Measurements from ENCODE around the gene CAMTA1.

CAMTA1 gene

DNA sequence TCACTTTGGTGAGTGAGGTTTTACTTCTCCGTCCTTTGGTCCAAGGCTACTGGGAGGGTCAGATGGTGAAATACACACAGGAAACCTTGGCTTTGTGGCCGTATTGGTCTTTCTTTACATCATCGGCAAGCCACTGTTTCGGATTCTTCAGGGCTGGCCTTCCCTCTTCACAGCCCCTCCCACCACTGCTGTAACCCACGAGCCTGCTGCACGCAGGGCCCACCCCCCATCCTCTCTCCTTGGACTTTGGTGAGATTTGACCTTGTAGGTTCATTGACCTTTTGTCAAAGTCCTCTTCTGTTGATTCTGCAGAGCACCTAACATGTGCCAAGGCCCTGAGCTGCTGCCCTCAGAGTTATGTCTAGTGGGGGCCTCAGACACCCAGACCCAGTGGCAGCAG, 328.6 kb downstream of the CAMTA1 start:
- TF ChIP-seq, protein P1, sequence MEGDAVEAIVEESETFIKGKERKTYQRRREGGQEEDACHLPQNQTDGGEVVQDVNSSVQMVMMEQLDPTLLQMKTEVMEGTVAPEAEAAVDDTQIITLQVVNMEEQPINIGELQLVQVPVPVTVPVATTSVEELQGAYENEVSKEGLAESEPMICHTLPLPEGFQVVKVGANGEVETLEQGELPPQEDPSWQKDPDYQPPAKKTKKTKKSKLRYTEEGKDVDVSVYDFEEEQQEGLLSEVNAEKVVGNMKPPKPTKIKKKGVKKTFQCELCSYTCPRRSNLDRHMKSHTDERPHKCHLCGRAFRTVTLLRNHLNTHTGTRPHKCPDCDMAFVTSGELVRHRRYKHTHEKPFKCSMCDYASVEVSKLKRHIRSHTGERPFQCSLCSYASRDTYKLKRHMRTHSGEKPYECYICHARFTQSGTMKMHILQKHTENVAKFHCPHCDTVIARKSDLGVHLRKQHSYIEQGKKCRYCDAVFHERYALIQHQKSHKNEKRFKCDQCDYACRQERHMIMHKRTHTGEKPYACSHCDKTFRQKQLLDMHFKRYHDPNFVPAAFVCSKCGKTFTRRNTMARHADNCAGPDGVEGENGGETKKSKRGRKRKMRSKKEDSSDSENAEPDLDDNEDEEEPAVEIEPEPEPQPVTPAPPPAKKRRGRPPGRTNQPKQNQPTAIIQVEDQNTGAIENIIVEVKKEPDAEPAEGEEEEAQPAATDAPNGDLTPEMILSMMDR (IDR thresholded peaks at IDR 0.05; ENCODE audit: control insufficient read depth, insufficient read depth, low read depth, low read length, missing control alignments) = no peak

GRCh38 chr1:7116001-7116400, 330.7 kb downstream of the CAMTA1 start:
- TF ChIP-seq, protein P1 (IDR thresholded peaks at IDR 0.05; ENCODE audit: control insufficient read depth, insufficient read depth, low read depth, low read length, missing control alignments) = no peak
- H3K4me3 ChIP-seq (ENCODE audit: control insufficient read depth, low read depth, low read length) = no peak overlapping the region
- no peak for DNase-seq (ENCODE audit: low read depth)

More for the DNA sequence above, 328.6 kb downstream of the CAMTA1 start:
- DNase-seq (ENCODE audit: low read depth) = no peak
- no peak overlapping the region for H3K4me3 ChIP-seq (ENCODE audit: control insufficient read depth, low read depth, low read length)

- peak overlapping the region; percentile 17 for H3K4me3 ChIP-seq (ENCODE audit: control insufficient read depth, low read depth, low read length)
- TF ChIP-seq, protein P1 (IDR thresholded peaks at IDR 0.05; ENCODE audit: control insufficient read depth, insufficient read depth, low read depth, low read length, missing control alignments) = peak; percentile 54
- peak; percentile 86 for DNase-seq (ENCODE audit: low read depth)
These were observed 332.4 kb downstream of the CAMTA1 start for GRCh38 chr1:7117399-7118281.

- H3K4me3 ChIP-seq (ENCODE audit: control insufficient read depth, low read depth, low read length) = no peak overlapping the region
- no peak for DNase-seq (ENCODE audit: low read depth)
- TF ChIP-seq, protein P1 (IDR thresholded peaks at IDR 0.05; ENCODE audit: control insufficient read depth, insufficient read depth, low read depth, low read length, missing control alignments) = no peak
These were observed 333.9 kb downstream of the CAMTA1 start for GRCh38 chr1:7119156-7119555.

DNA sequence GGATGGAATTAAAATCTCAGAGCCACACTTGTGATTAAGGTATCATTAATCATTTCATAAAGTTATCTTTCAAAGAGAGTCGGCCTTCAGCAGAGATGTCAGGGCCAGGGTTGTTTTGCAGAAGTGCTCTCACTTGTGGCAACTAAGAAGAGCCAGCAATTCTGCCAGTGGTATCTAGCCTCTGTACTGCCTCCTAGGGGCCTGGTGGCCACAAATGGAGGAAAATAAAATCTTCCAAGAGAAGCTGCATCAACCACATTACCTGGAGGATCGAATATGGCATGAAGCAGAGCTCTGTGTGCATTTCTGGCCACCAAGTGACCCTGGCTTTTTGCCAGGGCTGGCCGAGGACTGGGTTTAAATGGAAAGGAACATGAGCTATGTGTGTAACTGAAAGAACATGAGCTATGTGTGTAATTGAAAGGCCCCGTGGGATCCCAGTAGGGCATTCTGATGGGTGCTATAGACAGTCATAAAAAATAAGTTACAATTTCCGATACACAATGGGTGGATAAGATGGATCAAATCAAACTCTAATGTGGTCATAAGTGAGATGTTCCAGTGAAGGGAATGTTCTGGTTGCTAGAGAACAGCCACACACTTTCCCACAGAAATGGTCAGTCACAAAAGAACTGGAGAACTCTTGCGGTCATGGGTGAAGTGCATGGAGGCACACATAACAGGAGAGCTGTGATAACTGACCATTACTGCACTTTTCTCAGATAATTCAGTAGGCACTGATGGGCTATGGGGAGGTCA, 335.8 kb downstream of the CAMTA1 start:
- TF ChIP-seq, protein P1 (IDR thresholded peaks at IDR 0.05; ENCODE audit: control insufficient read depth, insufficient read depth, low read depth, low read length, missing control alignments) = peak; percentile 19
- no peak for DNase-seq (ENCODE audit: low read depth)
- H3K4me3 ChIP-seq (ENCODE audit: control insufficient read depth, low read depth, low read length) = no peak overlapping the region

- no peak for DNase-seq (ENCODE audit: low read depth)
- TF ChIP-seq, protein P1 (IDR thresholded peaks at IDR 0.05; ENCODE audit: control insufficient read depth, insufficient read depth, low read depth, low read length, missing control alignments) = no peak
- H3K4me3 ChIP-seq (ENCODE audit: control insufficient read depth, low read depth, low read length) = no peak overlapping the region
These were observed 336.4 kb downstream of the CAMTA1 start for GRCh38 chr1:7121622-7121988.

All from AG09309 (cell line).